RCC 7860 (cell line): ENCODE data around the gene OR5AK2.
"Not testable (repeated sequence)": the region's sequence is repeated elsewhere in the genome, so short reads cannot be mapped to it uniquely, and the experiment has no call there.

Experiments
- DNase-seq: peaks from one replicate; pipeline ENCODE4 v3.0.0-alpha.2; 2015; ENCODE audit warnings: low spot score
- FAIRE-seq: peaks from 2 replicates; lab custom pipeline; 2012; peaks lifted over from hg19 to GRCh38; lab: Jason Lieb, UNC

The OR5AK2 gene, protein sequence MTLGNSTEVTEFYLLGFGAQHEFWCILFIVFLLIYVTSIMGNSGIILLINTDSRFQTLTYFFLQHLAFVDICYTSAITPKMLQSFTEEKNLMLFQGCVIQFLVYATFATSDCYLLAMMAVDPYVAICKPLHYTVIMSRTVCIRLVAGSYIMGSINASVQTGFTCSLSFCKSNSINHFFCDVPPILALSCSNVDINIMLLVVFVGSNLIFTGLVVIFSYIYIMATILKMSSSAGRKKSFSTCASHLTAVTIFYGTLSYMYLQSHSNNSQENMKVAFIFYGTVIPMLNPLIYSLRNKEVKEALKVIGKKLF

DNA sequence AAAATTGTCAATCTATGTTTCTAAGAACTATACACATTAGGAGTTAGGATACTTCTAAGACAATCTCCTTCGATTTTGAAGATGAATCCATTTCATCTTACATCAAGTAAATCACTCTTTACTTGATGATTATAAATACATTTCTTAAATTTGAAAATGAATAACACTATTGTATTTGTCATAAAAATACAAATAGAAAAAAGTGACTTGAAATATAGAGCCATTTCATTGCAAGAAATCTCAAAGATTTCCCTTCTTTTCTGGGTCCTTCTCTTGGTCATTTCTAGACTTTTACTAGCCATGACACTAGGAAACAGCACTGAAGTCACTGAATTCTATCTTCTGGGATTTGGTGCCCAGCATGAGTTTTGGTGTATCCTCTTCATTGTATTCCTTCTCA lies at the start of gene OR5AK2:
OR5AK2 (plus strand) TSS at position 301 of the 400 bp plus-strand sequence; CDS start at position 301, 0 bp downstream.
- DNase-seq: no peak
- FAIRE-seq: no peak

DNA sequence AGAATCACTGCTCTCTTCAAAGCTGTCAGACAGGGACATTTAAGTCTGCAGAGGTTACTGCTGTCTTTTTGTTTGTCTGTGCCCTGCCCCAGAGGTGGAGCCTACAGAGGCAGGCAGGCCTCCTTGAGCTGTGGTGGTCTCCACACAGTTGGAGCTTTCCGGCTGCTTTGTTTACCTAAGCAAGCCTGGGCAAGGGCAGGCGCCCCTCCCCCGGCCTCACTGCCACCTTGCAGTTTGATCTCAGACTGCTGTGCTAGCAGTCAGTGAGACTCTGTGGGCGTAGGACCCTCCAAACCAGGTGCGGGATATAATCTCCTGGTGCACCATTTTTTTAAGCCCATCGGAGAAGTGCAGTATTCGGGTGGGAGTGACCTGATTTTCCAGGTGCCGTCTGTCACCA lies 43.2 kb upstream of the OR5AK2 start:
- DNase-seq, FAIRE-seq: not testable (repeated sequence)

DNA sequence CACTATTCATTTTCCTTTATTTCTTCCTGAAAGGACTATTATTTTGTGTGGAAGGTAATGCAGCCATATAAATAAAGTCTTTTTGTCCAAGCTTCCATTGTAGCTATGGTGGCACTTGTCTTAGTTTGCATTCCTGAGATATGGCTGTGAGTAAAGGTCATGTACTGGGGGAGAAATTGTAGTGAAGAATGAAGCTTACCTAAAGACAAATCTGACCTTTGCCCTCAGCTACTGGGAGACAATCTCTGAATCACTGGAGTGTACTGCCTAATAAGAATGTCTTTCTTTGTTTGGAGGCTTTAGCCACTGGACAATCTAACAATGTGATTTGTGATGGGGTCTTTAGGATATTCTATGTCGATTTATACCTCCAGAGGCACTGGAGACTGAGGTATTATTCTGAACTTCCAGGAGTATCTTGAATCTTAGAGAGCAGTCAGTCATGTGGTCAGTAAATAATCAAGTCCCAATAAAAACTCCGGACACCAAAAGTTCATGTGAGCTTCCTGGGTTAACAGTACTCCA lies 39.7 kb upstream of the OR5AK2 start:
- no peak for DNase-seq
- FAIRE-seq: no peak

DNA sequence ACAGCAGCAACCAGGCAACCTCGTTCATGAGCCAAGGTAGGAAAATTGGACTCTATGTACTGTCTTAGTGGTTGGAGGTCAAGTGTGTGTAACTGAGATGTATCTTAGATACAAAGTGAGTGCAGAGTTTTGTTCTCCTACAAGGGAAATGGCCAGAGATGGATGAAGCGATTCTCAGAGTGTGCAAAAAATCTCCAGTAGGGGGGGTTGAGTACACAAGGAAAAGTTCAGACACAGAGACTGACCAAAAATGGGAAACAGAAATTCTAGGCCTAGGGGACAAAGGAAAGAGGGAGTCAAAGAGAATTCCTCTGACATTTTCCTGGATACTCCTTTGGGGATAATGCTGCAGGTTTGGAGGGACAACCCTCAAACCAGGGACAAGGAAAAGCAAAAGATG lies 38.2 kb upstream of the OR5AK2 start:
- FAIRE-seq (no peak), DNase-seq (no peak)

DNA sequence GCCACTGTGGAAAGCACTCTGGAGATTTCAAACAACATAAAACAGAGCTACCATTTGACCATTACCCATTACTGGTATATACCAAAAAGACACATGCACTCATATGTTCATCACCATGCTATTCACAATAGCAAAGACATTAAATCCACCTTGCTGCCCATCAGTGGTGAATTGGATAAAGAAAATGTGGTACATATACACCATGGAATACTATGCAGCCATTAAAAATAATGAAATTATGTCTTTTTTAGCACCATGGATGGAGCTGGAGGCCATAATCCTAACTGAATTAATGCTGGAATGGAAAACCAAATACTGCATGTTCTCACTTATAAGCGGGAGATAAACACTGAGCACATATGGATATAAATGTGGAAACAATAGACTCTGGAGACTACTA lies 34.8 kb upstream of the OR5AK2 start:
- not testable (repeated sequence) for FAIRE-seq, DNase-seq

DNA sequence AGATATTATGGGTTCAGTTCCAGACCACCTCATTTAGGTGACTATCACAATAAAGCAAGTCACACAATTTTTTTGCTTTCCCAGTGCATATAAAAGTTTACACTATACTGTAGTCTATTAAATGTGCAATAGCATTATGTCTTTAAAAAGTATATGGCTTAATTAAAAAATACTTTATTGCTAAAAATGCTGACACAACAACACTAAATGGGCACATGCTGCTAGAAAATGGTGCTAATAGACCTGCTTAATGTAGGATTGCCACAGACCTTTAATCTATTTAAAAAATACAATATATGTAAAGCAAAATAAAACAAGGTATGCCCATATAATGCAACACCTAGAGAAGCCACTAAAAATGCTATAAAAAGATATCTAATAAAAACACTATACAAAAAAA lies 27.1 kb upstream of the OR5AK2 start:
- FAIRE-seq: no peak

DNA sequence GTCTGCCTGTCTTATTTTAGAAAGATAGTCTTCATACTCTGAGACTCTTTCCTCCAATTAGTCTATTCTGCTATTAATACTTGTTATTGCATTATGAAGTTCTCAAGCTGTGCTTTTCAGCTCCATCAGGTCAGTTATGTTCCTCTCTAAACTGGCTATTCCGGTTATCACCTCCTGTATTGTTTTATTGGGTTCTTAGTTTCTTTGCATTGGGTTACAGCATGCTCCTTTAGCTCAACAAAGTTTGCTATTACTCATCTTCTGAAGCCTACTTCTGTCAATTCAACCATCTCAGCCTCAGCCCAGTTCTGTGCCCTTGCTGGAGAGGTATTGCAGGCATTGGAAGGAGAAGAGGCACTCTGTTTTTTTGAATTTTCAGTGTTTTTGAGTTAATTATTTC lies 21.0 kb upstream of the OR5AK2 start:
- no peak for FAIRE-seq

More for the DNA sequence above, 27.1 kb upstream of the OR5AK2 start:
- no peak for DNase-seq

DNA sequence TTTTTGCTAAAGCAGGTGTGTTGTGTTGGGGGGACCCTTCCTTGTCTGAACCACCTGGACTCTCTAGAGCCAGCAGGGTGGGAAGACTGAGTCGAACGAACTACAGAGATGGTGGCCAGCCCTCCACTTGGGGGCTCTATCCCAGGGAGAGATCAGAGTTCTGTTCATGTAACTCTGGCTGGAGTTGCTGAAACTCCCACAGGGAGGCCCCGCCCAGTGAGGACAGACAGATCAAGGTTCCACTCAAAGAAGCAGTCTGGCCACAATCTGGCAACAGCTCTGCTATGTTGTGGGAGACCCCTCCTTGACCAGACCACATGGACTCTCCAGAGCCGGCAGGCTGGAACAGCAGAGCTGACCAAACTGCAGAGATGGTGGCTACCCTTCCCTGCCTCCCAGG lies 20.2 kb upstream of the OR5AK2 start:
- DNase-seq (no peak), FAIRE-seq (no peak)

More for the DNA sequence above, 21.0 kb upstream of the OR5AK2 start:
- no peak for DNase-seq

DNA sequence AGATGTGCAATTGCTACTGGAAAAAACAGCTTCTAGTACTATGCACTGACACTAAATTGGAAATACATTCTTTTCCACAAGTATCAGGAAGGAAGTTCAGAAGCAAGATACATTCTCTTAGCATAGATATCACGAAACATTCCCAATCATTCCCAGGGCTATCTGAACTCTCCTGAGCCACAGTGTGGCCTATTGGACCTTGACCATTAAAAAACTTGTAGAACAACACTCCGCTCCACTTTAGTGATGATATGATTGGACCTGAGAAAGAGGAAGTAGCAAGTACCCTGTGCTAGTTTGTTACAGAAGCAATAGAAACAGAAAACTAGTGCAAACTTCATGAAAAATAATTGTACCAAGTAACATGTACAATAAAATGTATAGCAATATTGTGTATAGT lies 11.4 kb upstream of the OR5AK2 start:
- FAIRE-seq: no peak
- DNase-seq: no peak

DNA sequence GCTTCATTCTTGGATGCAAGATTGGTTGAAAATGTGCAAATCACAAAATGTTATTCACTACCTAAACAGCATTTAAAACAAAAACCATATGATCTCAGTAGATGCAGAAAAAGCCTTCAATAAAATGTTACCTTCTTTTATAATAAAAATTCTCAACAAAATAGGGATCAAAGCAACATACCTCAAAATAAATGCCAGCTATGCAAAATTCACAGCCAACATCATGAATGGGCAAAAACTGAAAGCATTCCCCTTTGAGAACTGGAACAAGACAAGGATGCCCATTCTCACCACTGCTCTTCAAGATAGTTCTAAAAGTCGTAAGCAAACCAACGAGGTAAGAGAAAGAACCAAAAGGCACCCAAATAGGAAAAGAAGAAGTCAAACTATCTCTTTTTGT lies 2.0 kb downstream of the OR5AK2 start:
- FAIRE-seq (no peak), DNase-seq (no peak)

DNA sequence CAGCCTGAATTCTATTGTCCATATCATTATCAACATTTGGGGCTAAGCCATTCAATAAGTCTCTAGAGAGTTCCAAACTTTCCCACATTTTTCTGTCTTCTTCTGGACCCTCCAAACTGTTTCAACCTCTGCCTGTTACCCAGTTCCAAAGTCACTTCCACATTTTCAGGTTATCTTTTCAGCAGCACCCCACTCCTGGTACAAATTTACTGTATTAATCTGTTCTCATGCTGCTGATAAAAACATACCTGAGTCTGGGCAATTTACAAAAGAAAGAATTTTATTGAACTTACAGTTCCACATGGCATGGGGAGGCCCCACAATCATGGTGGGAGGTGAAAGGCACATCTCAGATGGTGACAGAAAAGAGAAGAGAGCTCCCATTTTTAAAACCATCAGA lies 5.8 kb downstream of the OR5AK2 start:
- FAIRE-seq: no peak

DNA sequence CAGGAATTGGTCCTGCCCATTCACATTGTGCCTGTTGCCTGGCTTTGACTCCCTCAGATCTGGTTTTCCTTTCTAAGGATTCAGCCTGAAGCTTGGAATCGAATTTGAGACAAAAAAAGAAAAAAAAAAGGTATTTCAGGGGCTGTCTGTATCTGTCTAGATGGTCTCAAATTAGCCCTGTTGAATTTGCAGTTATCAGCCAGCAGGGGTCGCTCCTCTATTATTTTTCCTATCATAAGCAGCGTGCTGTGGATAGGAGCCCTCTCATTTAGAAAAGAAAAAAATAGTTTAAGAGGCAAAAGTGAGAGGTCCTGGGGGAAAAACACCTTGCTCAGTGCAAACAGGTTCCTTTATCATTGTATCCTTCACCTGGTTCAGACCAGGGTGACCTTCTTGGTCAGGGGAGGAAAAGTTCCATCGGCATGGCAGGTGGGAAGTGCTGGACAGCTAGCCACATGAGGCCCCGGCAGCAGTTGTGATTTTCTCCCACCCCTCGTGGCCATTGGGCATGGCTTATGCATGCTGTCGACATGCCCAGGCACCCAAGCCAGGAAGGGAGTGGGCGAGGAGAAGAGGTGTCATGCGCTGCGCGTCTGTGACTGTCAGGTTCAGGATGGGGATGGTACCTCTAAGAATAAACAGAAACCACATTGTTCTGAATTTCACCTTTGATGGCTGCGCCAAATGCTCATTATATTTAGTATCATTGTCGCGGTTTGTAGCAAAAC lies 13.1 kb downstream of the OR5AK2 start:
- no peak for FAIRE-seq
- DNase-seq: no peak

More for the DNA sequence above, 5.8 kb downstream of the OR5AK2 start:
- DNase-seq: no peak

DNA sequence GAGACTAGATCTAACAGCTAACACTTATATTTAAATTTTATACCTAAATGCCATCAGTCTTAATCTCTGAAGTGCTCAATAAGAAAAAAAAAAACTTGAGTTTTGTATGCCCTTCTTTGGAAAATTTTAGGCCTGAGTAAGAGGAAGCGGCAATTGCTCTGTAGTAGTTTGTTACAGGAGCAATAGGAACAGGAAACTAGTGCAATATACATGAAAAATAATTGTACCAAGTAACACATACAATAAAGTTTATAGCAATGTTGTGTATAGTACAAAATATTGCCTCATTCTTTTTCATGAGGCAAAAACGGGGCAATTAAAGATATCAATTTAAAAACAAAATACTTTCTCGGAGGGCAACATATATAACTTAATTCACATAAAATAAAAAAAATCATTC lies 19.7 kb downstream of the OR5AK2 start:
- DNase-seq: no peak
- FAIRE-seq: no peak

DNA sequence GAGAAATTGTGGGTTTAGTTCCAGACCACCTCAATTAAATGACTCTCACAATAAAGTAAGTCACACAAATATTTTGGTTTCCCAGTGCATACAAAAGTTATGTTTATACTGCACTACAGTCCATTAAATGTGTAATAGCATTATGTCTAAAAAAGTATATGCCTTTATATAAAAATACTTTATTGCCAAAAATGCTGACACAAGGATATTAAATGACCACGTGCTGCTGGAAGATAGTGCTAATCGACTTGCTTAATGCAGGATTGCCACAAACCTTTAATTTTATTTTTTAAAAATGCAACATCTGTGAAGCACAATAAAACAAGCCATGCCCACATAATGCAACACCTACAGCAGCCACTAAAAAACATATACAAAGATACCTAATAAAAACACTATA lies 27.0 kb downstream of the OR5AK2 start:
- DNase-seq: no peak
- no peak for FAIRE-seq

DNA sequence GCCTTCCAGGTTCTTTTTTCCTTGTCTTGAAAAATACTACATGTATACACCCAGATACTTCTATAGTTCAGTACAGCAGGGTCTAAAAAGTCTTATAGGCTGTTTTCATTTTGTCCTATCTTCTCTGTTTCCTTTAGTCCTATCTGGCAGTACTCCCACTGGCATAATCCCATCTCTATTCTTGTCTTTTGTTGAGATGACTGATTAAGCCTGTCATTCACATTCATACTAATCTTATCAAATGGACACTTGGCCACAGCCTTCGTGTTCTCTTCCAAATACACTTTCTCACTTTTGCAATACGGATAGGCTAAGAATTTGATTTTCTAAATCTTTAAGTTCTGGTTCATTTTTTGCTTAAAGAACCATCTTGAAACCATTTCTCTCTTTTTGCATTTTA lies 42.8 kb downstream of the OR5AK2 start:
- no peak for FAIRE-seq

More for the DNA sequence above, 42.8 kb downstream of the OR5AK2 start:
- no peak for DNase-seq
